Putamen (tissue), 1 donor: ENCODE results near the gene CCL14.

ENCODE experiments used
- DNase-seq: peaks from one replicate; pipeline ENCODE4 v3.0.0-alpha.2; 2016; ENCODE audit warnings: low spot score

The CCL14 gene

DNA sequence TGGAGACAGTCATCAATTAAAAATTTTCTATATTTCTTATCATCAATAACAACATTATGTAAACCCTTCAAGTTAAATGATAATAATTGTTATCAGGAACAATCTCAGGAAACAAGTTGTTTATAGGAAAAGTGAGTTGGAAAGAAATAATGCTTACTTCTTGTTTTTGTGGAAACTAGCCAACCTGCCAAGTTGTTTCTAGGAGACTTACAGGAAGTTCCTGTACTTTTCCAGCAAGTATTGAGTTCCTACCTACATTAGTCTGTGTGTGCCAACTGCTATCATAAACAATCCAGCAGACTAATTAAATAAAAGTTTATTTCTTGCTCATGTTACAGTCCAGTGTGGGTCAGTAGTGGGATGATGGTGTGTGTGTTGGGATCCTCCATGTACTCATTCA lies 1.6 kb upstream of the CCL14 start:
- DNase-seq = no peak

DNA sequence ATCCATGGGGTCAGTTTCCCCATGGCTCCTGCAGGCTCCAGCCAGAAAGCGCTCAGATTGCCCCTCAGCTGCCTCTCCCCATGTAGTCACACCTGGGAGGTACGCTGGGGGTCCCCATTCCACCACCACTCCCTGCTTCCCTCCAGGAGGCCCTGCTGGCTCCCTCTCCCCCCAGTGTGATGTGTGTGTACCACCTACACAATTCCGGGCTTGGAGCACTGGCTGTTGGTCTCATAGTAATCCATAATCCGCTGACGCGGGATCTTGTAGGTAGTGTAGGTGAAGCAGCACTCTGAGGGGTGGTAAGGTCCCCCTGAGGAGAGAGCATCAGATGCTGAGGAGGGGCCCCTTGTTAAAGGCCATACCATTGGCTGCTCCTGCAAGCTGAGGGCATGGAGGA lies 2.4 kb downstream of the CCL14 start:
- no peak for DNase-seq

DNA sequence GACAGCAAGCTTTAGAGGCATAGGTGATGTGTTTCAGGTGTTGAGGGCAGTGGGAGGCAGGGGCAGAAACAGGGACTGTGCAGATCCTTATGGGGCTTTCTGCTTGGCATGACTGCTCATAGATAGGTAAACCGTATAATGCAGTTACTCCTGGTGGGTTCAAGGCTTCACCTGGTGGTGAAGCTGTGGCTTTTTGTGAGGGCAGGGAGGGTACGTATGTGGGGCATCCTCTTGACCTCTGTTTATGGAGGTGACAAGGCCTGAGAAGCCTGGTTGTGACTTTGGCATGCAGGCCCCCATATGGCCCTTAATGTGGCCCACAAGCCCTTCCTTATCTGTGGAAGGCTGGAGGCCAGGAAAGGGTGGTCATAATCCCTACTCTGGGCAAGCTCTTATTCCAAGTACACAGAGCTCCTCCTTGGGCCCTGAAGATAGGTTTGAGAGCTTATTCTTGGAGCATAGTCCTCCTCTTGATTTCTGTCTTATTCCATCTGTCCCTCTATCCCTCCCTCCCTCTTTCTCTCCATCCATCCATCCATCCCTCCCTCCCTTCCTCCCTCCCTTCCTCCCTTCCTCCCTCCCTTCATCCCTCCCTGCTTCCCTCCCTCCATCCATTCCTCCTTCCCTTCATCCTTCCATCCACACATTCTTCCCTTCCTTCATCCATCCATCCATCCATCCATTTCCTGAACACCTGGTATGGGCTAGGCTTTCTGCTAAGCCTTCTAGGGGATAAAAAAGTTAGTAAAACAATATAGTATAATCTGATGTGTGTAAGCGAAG lies 3.9 kb downstream of the CCL14 start:
- DNase-seq = no peak

DNA sequence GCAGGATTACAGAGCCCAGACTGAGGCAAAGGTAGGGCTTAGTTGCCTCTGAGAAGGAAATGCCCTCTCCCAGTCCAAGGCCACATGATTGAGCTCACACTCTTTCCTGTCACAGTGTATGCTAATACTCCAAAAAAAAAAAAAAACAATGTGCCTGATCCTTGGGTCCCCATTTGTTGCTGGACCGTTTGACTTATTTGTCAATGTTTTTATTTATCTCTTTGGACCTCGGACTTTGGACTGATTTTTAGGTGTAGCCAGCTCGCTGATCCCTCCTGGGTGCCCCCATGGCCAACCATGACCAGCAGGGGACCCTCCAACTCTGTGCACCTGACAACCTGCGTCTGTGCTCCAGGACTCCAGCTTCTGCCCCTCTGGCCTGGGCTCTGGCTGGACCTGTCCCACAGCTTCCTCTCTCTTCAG lies 4.6 kb downstream of the CCL14 start:
- DNase-seq = no peak

DNA sequence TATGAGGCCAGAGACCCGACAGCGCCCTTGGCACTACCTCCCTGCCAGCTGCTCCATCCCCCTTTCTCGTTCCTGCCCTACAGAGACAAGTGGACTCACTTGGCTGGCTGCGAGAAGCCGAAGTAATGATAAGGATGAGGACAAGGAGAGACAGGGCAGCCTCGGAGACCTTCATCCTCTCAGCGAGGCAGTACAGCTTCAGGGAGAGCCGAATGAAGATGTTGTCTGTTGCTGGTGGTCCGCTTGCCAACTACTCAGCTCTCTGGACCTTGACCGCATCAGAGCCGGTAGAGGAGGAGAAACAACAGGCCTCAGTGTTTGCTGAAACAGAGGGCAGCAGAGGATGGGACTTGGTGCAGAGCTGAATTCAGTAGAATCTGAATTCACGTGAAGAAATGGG lies 5.3 kb downstream of the CCL14 start, which contains the start of gene CCL16:
TSS of gene CCL16 (minus strand) at position 252 of the 400 bp plus-strand sequence. CDS start at position 175, 77 bp downstream.
- no peak for DNase-seq

DNA sequence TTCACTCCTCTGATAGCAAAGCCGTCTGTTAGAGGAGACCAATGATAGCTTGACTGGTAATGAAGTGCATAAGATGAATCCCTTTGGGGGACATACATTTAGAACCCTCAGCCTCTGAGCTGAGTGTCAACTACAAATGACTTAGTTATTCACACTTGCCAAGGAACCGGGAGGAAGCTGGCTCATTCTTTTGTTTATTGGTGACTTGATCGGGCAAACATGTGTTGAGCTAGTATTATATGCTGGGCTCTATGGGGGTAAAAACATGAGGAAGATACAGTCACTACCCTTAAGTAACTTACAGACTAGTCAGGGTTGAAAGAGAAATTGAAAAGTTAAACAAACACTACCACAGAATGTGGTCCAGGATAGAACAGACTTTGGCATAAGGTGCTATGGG lies 8.2 kb downstream of the CCL14 start:
- no peak for DNase-seq

DNA sequence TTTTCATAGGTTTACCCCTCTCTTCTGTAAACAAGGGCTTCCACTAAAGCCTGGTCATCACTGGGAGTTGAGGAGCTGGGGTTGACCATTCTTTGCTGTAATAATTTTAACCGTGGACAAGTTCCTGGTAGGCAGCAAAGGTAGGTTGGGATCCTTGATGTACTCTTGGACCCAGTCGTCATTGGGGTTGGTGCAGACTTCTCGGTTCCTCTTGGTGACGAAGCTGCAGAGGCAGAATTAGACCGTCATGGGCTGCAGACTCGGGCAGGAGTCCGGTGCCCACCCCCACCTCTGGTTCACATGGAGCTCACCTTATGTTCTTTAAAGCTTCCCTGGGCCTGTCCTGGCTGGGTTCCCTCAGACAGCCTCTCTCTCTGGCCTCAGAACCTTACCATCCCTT lies 9.0 kb downstream of the CCL14 start:
- no peak for DNase-seq

DNA sequence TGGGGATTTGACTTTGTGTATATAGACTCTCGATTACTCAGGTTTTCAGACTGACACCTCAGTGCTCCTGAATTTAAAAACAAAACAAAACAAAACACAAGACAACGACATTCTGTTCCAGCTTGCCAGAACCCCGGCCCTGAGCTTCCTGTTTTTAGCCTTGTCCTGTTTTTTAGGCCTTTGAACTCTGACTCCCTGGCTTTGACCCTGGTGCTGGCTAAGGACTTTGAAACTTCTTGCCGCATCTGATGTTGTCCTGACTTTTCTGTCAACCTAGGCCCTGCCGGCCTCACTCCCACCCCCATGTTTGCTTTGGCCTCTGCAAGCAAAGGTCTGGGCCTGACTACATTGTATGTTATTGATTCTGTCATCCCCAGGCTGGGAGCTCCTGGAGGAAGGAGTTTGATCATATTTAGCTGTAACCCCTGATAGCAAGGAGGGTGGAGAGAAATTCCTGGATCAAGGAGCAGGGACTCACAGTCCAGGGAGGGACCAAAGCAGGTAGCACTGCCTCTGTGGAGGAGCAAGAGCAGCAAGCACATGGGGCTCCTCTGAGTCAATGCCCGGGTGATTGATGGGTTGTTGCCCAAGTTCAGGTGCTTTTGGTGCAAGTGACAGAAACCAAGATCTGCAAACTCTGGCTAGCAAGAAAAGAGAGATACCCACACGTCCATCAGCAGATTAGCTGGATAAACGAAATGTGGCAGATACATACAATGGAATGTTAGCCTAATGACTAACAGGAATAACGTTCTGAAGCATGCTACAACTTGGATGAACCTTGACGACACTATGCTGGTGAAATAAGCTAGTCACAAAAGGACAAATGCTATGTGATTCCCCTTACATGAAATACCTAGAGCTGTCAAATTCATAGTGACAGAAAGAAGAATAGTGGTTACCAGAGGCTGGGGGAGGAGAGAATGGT lies 12.9 kb downstream of the CCL14 start:
- peak; percentile 22 for DNase-seq

DNA sequence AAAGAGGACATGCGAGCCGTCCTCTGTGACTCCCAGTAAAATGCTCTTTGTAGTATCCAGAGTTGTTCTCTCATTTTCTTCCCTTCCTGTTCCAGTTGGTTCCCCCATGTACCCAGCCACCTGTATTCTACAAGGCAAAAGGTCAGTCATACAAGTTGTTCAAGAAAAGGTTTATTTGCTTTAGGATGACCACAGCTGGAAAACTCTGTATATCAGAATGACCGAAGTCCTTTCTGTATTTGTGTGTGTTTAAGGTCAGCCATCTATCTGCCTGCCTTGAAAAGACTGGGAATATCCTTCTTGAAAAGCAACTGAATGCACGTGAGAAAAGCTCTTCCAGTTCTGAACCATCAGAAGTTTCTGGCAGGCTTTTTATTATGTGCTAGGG lies 13.6 kb downstream of the CCL14 start:
- DNase-seq = no peak

DNA sequence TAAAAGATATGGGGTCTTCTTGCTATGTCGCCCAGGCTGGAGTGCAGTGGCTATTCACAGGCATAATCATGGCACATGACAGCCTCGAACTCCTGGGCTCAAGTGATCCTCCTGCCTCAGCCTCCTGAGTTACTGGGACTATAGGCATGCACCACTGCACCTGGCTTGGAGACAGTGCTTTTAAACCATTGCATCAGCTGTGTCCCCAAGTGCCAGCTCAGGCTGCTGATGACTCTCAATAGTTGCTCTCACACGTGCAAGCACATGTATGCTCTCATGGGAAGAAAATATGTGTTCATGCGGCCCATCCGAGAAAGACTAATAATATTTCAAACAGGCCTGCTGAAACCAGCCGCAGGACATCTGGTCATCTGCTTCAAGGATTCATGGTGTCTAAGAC lies 14.0 kb downstream of the CCL14 start:
- DNase-seq = no peak

DNA sequence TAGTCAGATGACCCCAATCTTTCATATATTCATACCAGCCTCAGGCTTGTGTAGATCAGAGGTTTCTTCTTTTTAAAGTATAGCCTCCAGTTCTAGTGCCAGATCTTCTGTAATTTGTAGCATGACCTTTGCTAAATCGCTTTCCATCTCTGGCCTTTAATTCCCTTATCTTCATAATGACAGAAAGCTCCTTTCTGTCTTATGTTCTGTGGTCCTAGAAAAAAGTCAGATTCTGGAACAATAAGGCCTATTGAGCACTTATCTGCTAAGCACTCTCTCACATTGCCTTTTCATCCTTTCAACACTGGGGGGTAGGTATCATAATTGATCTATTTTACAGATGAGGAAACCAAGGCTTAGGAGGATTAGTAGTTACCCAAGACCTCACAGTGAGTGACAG lies 14.5 kb downstream of the CCL14 start:
- DNase-seq = no peak

DNA sequence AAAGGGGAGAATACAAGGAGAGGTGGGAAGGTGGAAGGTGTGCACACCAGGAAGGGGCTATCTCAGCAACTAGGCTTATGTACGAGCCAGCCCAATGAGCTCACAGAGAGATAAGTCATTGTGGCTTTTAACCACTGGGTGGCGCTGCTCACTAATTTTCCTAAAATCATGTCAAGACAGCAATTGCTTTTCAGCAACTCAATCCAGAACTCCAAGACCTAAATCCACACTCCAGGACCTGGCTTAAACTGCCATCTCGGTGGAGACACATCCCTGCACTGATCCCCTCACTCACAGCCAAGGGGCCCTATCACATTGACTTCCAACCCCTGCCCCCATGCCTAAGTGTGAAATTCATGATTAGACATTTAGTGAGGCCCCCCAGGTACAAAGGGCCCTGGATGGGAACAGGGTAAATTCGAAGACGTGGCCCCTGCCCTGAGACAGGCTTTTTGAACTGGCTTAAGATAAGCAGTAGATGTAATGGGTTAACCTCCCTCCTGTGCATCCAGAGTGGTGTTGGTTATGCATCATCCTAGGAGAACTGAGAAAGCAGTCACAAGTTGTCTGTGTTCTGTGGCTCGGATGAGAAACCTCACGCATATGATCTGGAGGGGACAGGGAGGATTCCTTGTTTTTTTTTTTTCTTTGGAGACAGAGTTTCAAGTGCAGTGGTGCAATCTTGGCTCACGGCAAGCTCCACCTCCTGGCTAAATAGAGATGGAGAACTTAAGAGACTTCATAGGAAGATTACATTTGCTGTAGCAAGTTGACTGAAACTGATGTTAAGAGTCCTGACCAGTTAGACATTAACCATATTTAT lies 16.8 kb downstream of the CCL14 start:
- DNase-seq = peak; percentile 62

DNA sequence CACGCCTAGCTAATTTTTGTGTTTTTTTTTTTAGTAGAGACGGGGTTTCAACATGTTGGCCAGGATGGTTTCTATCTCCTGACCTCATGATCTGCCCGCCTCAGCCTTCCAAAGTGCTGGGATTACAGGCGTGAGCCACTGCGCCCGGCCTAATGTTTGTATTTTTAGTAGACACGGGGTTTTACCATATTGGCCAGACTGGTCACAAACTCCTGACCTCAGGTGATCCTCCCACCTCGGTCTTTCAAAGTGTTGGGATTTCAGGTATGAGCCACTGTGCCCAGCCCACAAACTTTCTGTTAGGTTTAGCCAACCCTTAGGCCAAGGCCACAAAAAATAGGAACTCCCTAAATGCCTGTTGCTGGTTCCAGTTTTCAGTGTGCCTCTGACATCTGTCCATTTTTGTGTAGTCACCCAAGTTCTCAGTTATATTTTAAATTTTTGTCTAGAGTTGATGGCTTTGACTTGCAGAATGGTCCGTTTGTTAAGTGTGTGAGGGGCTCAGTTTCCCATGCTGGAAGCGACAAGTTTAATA lies 17.9 kb downstream of the CCL14 start:
- DNase-seq = no peak

DNA sequence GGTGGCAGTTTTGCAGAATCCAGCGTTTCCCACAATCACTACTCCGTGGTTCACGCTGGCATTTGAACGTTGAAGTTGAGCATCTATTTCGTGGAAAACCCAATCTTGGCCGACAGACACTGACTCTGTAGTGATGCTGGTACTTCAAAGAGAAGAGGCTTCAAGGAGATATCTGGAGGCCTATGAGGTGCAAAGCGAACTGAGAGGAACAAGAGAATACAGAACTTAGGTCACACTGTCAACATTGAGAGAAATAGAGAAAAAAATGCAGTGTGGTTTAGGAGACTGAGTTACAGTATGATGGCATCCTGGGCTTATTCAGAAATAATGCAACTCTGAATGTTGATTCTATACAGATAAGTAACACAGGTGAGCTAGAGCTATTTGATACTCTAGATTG lies 21.3 kb downstream of the CCL14 start:
- DNase-seq = no peak

DNA sequence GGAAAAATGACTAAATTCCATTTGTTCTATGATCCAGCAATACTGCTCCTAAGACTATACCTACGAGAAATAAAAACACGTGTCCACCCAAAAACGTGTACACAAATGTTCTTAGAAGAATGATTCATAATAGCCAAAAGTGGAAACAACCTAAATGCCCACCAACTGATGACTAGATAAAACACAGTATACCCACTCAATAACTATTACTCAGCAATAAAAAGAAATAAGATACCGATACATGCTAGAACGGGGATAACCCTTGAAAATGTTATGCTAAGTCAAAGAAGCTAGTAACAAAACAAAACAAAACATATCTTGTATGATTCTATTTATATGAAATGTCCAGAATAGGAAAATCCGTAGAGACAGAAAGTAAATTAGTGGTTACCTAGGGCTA lies 22.9 kb downstream of the CCL14 start:
- no peak for DNase-seq

DNA sequence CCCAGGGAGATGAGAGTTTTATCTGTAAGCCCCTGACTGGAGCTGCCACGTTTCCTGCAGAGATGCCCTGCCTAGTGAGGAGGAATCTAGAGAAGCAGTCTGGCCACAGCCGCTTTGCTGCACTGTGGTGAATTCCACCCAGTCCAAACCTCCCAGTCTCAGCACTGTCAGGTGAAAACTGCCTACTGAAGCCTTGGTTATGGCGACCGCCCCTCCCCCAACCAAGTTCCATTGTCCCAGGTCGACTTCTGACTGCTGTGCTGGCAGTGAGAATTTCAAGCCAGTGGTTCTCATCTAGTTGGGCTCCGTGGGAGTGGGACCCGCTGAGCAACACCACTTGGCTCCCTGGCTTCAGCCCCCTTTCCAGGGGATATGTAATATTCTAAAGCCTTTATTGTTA lies 32.8 kb downstream of the CCL14 start:
- DNase-seq = no peak

DNA sequence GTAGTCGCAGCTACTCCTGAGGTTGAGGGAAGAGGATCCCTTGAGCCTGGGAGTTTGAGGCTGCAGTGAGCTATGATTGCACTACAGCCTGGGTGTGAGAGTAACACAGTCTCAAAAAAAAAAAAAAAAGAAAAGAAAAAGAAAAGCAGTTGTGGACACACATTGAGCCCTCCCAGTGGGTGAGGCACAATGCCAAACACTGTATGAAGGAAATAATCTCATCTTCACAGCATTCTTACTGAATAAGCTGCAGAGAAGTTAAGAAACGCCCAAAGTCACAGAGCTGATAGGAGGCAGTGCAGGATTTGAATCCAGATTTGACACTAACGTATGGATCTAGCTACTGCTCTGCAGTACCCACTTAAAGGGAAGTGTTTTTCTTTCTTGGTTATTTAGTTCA lies 37.1 kb downstream of the CCL14 start:
- no peak for DNase-seq

DNA sequence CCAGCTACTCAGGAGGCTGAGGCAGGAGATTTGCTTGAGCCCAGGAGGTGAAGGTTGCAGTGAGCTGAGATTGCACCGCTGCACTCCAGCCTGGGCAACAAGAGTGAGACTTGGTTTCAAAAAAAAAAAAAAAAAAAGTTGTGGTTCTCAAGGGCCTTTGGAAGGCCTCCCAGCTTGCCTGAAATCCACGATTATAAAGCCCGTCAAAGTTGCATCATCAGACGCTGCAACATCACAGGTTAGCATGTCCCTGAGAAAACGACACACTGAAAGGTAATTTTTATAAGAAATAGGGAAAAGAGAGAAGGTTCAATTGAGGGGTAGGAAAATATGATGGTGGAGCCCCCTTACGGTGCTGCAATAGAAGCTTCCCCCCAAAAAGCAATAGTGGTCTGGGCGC lies 38.4 kb downstream of the CCL14 start:
- DNase-seq = no peak

DNA sequence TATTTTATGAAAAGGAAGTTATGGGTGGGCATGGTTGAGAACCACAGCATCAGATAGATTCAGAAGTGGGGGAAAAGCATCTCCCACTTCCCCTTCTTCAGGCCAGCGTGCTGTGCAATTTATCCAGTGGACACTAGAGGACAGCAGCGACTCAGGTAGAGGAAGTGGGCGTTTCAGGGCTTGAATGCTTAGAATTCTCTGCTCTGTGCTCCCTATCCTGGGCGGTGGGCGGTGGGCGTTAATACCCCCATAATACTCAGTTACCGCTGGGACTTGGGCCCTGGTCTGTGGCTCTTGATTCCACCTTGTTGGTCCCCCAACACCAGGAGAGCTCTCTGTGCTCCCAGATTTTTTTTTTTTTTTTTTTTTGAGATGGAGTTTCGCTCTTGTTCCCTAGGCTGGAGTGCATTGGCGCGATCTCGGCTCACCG lies 39.4 kb downstream of the CCL14 start:
- DNase-seq = no peak

DNA sequence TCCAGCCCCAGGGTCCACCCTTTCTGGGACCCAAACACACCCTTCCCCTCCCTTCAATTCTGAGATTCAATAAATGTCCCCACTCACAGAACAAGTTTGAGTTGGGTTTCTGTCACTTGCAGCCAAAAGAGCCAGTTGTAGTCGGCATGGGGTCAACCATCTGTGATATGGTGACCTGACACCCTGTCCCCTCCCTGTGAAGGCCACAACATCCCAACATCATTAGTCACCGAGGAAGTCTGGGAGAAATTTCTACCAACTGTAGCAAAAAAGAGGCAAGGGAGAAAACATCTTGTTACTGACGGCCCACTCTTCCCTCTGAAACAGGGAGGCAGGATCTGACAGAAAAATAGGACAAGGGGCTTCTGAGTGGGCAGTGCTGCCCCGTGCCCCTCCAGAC lies 42.4 kb downstream of the CCL14 start:
- DNase-seq = no peak

DNA sequence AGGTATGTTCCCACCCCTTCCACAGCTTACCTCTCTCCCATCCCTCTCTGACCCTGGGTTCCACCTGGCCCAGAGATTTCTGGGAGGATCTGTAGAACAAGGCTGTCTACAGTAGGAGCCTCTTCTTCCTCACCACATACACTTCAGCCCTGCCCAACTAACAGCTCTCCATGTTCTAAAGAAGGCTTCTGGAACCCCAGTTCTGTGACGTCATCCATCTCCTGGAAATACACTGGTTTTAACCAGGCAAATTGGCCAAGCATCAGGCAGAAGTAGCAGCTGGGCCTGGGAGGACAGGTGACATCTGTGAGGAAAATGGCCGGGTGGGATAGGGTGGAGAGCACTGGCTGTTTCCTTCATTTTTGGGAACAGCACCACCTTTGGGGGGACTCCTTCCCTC lies 43.0 kb downstream of the CCL14 start, which contains the start of gene LYZL6:
TSS of gene LYZL6 (minus strand) at position 177 of the 400 bp plus-strand sequence. CDS start 4,357 bp downstream, outside the sequence.
- DNase-seq = no peak
